TTC549 (cell line): ENCODE data around the gene PHC2.

ENCODE experiments used
- FAIRE-seq: peaks from 2 replicates; lab custom pipeline; 2012; peaks lifted over from hg19 to GRCh38; lab: Jason Lieb, UNC

Gene PHC2

DNA sequence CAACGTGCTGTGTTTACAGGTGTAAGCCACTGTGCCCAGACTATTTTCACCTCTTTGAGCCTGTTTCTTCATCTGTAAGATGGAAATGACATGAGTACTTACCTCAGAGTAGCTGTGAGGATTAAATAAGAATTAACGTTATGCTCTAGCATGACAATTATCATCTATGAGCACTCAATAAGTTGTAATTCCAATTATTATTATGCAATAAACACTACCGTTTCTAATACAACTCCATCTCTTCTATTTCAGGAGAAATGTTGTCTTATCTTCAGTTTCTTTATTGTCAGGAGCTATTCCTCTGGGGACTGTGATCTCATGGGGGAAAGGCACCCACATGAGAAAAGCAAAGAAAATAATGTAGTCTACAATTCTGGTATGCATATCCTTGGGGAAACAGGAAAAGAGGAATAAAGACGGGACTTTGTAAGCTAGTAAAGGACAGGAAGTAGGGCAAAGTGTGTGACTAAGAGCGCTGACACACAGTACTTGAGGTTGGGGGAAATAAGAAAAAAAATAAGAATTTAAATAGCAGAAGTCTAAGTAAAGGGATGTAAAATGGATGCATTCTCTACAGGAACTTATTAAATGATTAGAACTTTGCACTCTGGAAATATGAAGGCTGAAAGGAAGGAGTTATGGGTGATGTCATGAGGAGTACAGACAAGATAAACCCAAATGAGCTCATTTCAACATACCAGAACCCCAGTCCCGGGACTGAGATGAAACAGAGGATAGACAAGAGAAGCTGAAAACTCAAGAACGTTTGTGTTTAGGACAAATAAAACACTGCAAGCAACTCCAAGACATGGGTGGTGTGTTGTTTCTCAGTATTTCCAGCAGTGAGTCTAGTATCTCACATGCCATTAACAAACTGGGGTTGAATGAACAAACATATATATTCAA lies 9.8 kb downstream of the PHC2 start:
- FAIRE-seq: no peak

DNA sequence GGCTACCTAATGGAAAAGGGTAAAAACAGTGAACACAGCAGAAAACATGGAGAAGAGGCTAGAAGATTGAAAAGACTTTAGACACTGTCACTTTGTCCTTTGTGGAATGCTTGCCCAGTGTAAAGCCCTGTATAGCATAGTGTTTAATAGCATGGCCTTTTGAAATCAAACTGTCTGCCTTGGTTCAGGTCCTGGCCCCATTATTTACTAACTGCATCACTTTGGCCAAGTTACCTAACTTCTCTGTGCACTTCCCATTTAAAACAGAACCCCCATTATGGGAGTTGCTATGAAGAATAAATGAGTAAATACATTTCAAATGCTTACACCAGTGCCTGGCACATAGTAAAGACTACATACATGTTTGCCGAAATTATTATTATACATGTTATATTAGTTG lies 12.1 kb downstream of the PHC2 start:
- no peak for FAIRE-seq

DNA sequence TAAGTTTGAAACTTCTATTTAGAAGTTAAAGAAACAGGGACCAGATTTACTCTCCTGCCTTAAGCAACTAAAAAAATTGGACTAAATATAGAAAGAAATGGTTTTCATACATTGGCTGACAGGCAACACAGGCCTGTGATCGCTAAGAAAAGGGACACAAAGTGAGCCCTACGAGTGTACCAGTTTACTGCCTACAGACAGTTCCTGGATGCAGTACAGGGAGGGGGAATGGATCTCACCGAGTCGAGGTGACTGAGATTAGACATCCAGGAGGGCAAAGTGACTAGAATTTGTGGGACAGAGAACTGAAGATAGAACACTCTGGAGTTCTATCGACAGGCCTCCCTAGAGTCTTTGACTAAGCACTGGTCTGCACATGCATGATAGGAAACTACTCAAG lies 16.0 kb downstream of the PHC2 start:
- no peak for FAIRE-seq

DNA sequence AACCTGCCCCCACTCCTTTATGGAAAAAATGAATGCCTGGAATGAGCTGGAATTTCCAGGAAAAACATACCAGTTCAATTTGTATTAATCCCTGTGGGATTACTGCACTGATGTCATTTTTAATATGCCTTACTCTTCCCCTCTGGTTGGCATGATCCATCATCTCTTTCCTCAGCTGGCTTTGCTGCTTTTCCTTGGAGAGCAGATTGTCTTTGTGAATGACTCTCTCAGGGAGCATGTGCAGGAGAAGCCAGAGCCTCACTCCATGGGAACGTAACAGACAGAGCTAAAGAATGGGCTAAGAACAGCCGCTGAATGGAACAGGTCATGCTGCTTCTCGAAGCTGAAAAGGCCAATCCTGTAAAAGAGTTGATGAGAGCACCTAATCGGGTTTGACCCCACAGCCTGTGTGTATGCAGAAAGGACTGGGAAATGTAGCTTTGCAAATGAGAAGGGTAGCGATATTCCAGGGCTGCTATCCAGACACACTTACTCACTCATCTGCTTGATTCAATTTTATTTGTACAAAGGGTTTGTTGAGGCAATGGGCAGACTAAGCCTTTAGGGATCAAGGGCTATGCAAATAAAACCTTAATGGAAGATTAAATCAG lies 20.7 kb downstream of the PHC2 start:
- no peak for FAIRE-seq

DNA sequence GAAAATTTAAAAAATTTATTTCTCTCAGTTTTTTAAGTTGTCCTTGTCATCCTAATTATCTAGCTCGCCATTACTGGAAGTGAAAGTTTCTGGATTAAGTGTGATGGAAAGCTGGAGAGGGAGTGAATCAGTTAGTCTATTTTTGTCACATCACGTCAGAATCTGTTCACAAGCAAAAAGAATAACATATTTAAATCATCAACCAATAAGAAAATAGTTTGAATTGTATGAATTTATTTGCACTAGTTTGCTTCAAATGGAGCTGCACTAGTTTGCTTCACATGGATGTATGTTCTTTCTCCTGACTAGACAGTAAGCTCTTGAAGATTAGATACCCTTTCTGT lies 22.8 kb downstream of the PHC2 start:
- no peak for FAIRE-seq

DNA sequence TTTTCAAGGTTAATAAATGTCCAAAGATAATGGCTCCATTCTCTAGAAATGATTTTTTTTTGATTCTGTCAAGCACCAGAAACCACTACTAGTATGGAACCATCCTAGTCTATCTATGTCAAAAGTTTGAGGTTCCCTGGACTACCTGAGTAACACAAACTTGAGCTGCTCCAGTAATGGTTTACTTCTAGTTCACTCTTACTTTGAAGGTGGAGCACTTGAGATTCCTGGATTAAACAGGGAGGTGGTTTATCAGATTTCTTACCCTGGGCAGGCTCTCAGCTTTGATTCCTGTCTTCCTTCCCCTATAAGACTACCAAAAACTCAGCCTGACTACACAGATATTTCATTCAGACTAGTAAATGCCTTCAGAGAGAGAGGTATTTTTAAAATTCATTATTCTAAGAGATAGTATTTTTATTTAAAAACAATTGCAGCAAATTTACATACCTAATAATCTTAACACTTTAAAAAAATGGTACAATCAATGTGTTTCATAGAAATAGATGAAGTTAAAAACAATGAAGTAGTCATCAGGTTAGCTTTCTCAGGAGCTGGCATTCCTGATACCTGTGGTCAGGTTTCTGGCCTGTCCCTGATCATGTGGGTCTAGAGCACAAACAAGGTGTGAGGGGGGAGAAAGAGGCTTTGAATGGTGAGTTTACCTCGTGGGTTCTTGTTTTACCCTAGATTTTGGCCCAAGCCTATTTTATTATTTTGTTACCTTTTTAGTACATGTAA lies 23.4 kb downstream of the PHC2 start:
- no peak for FAIRE-seq

DNA sequence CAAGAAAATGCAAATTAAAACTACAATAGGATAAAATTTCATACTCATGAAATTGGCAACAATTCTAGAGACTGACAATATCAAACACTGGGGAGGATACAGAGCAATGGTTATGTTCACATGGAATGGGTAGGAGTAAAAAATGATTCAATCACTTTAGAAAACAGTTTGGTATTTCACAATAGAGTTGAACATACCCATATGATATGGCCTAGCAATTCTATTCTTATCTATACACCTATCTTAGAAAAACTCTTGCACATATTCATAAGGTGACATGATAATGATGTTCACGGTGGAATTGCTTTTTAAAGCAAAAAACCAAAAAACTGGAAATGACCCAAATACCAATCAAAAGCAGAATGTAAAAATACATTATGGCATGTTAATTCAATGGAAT lies 28.7 kb downstream of the PHC2 start:
- FAIRE-seq: no peak

DNA sequence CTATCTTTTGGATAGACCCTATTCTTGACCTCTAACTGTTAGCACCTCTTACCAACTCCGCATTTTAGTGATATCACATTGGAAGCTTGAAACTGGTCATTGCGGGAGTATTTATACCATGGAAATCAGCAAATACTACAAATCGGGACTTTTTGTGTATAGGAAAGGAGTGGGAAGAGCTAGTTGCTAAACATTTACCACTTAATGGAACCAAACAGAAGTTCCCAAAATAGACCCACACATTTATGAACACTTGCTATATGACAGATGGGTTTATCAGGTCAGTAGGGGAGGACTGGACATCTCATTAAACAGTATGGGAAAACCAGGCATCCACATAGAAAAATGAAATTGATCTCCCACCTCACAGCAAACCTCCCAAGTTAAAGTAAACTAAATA lies 29.4 kb downstream of the PHC2 start:
- FAIRE-seq: no peak

DNA sequence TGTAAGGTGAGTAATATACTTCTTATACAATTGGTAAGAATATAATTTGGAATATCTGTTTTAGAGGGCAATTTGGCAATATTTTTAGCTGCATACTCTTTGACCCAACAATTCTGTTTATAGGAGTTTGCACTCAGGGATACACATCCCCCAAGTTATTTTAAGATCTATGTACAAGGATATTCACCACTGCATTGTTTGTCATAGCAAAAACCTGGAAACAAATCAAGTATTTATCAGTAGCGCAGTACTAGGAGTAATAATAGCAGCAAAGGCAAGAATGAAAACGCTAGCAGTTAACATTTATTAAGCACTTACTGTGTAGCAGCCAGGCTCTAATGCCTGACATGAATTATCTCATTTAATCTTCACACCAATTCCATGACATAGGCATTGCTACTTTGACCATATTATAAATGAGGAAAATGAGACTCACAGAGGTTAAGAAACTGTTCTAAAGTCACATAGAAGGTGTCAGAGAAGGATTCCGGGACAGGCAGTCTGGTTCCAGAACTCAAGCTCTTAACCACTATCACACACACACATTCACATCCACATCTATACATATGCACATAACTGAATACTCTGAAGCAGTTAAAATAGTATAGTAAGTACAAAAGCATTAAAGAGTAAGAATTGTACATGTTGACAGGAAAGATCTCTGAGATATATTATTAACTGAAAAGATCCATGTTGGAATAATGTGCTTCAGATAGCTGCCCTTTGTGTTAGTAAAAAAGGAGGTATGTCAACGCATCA lies 30.6 kb downstream of the PHC2 start:
- no peak for FAIRE-seq

DNA sequence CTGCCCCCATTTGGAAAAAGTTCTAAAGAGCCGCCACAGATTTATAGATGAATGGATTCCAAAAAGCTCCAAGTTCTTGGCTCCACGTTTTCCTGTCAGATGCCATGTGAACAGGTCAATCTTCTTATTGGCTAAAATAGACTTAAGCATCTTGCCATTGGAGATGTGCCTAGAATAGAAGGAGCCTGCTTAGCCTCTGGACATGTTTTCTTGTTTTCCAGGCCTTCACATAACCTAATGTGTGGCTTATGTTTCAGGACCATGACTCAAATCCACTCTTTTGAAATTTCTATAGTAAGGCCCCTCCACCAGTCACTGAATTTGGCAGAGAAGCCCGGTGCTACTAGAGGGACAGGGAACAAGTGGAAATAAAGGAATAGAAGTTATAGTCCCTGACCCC lies 31.5 kb downstream of the PHC2 start:
- no peak for FAIRE-seq

DNA sequence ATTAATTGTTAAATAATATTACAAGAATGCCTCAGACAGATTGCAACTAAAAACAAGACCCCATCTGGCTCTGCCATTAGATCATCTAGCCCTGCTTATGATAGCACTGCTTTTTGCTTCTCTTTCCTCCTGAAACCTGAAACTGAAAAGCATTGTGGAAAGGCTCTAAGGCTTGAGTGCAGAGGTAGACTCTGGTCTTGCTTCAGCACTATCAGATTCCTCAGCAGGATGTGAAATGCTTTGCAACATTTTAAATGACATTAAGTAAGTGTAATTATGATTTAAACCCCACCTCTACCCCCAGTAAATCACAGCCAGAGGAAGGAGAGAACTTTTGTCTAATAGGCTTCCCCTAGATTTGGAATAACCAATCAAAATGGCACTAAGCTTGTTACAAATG lies 32.9 kb downstream of the PHC2 start:
- FAIRE-seq: no peak

DNA sequence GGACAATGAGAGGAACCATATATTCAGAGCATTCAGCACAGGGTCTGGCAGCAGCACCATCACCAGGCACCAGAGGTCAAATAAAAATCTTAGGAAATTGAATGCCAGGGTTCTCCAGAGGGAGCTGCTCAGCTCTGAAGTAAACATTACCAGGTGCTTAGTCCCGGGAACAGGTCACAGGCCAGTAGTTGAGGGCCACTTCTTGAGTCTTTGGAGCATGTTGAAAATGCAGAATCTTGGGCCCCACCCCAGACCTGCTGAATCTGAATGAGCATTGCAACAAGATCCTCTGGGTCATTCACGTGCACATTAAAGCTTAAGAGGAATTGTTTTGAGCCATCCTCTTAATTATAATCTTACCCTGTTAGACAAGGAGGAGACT lies 33.8 kb downstream of the PHC2 start:
- FAIRE-seq: no peak

DNA sequence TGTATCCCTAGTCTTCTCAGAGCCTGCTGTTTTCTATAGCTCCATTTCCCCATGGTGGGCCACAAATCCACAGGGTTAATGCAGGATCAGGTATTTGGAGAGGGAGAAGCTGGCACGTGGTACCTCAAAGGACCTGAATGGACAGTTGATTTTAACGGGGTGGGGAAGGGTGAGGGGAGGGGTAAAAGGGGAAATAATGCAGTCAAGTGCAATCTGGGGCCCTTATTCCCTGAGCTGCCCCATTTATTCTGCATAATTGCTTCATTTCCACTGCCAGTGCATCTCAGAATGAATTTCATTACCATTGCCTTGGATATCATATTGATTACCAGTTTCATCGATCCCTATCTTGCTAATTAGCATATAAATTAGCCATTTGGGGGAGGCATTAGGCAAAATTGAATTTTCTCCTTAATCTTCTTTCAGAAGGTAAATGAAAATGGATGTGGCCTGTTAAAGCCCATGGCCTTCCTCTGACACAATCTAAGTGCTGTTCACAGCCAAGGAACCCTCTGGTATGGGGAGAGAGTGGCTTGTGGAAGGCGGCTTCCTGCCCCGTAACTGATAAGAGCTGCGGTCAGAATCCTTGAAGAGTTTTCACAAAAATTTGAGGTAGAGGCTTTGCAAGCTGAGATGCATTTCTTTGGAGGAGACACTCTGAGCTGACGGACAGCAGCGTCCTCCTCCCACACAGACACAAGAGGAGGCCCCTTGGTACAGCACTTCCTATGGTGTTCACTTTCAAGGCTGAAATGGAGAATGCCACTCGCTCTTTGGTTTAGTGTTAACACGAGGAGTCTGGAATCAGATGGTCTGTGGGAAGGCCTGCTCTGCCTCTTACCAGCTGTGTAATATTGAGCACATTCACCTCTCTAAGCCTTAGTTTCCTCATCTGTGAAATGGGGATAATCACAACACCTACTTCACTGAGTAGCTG lies 34.4 kb downstream of the PHC2 start:
- FAIRE-seq: no peak

DNA sequence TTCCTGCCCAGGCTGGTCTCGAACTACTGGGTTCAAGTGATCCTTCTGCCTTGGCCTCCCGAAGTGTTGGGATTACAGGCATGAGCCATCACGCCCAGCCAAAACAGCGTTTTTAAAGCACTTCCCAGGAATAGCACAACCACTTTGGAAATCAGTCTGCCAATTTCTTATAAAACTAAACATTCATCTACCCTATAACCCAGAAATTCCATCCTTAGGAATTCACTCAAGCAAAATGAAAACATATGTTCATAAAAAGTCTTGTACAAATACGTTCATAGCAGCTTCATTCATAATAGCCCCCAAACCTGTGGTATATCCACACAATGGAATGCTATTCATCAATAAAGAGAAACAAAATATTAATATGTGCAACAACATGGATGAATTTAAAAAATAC lies 36.1 kb downstream of the PHC2 start:
- no peak for FAIRE-seq

DNA sequence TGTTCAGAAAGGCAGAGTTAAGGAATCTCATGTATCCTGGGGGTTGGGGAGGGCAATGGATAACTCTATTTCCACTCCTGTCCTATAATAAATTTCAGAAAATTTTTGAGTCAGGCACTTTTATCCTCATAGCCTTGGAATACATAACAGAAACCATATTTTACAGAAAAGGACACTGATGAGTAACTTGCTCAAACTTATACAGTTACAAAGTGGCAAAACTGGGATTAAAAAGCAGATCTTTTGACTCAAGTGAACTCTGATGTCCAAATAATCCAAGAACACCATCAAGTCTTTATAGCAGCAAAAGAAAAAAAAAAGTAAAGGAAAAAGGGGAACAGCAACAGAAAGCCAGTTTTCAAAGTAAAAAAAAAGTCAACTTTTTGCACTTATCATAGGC lies 36.9 kb downstream of the PHC2 start:
- FAIRE-seq: no peak

DNA sequence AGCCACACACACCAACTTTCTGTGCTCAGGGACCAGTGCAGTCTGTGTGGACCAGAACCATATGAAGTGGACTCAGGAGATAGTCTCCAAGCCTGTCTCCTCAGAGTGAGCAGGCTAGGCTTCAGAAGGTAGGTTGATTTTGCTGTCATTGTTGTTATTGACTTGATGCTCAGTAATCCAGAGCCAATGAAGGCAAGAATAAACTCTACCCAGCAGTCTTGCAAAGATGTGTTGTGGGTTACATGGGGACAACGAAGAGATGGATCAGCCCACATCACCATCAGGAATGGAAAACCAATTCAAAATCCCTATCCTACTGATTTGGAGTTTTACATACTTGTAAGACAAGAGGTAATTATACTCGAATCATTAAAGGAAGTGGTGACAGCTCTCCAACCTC lies 37.4 kb downstream of the PHC2 start:
- no peak for FAIRE-seq

DNA sequence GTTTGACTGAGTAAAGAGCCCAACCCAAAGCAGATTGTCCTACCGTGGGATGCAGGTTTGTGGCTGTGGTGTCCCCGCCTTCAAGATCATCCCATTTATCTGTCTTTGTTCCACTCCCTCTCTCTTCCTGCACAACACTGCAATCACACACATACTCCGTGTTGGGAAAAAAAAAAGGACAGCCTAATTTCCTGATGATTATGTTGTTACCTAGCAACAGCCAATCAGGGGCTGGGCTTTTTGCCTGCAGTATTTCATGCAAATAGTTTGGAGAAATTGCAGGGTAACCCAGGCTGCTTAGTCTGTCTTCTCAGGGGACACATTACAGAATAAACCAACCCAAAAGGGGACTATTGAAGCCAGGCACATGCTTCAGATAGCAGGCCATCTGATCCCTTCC lies 38.3 kb downstream of the PHC2 start:
- no peak for FAIRE-seq

DNA sequence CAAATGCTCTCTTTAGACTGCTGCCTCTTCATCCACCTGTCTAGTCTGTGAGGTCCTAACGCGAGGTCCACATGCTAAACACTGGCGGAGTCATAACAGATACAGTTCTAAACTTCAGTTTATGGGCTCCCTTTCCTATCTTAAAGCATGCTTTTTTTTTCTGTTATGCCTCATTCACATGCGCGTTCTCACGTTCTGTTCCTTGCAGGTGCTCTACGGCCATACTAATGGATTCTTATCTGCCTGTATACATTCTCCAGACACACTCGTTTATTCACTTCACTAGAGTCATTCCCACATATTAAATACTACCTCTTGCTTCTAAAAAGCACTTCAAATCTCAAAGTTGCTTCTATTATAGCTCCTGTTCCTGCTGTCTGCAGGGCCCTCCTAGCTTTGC lies 38.7 kb downstream of the PHC2 start:
- no peak for FAIRE-seq

DNA sequence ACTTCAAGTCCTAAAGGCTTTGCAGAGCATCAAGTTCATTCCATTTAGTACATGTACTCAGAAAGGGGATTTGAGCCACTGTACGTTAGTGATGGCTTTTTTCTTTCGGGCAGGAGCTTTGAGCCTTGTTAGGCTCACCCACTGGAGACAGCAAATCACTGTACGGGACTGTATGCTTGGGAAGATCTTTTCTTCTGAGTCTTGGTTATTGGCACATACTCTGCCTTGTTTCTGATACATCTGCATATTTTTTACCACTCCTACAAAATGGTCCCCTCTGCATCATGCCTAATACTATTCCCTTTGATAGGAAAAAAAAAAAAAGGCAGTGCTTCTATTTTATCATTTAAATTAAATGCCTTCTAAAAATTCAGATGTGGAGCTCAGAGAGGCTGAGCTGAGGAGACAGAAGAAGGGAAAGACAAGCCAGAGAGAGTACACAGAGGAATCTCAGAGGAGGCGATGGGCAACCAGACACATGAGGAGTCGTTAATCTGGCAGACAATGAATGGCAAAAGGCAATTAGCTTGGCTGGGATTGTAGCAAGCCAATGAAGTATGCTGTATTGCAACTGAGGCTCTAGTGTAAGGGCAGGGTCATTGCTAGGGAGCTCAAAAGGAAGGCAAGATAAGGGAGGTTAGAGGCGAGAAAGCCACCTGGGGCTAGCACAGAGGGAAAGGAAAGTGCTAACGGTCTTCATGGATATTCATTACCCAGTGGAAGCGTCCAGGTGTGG lies 39.4 kb downstream of the PHC2 start:
- FAIRE-seq: no peak

DNA sequence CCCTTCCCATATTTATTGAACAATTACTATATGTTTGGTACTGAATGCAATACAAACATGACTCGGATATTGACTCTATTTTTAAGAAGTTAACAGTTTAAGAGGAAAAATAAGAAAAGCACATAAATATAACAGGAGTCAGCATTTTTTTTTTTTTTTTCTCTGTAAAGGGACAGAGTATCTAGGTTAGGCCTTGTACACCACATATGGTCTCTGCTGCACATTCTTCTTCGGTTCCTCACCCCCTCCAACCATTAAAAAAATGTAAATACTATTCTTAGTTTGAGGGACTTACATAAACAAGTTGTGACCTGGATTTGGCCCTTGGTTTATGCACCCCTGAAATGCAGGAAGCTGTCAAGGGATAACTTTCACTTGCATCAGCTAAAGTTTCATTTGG lies 40.4 kb downstream of the PHC2 start:
- FAIRE-seq: no peak
